HepG2 (cell line): ENCODE results near the gene RAB33B.

ENCODE experiments used
- MBD4 ChIP-seq: IDR thresholded peaks from 2 replicates; pipeline ENCODE4 v1.6.1; 2012; ENCODE audit warnings: low read length, inconsistent platforms, borderline replicate concordance
- MED13 ChIP-seq: sonication (generic); formaldehyde crosslinking; IDR thresholded peaks from 2 replicates; pipeline ENCODE4 v1.5.0; 2020; ENCODE audit warnings: missing genetic modification reagents
- NFYB ChIP-seq: sonication (generic); formaldehyde crosslinking; IDR thresholded peaks from 2 replicates; pipeline ENCODE4 v1.4.0; 2020; ENCODE audit warnings: missing genetic modification reagents
- ZNF431 ChIP-seq: sonication (generic); formaldehyde crosslinking; IDR thresholded peaks from 2 replicates; pipeline ENCODE4 v1.9.0; 2022; ENCODE audit warnings: missing genetic modification reagents, low read depth, mild to moderate bottlenecking, borderline replicate concordance

DNA sequence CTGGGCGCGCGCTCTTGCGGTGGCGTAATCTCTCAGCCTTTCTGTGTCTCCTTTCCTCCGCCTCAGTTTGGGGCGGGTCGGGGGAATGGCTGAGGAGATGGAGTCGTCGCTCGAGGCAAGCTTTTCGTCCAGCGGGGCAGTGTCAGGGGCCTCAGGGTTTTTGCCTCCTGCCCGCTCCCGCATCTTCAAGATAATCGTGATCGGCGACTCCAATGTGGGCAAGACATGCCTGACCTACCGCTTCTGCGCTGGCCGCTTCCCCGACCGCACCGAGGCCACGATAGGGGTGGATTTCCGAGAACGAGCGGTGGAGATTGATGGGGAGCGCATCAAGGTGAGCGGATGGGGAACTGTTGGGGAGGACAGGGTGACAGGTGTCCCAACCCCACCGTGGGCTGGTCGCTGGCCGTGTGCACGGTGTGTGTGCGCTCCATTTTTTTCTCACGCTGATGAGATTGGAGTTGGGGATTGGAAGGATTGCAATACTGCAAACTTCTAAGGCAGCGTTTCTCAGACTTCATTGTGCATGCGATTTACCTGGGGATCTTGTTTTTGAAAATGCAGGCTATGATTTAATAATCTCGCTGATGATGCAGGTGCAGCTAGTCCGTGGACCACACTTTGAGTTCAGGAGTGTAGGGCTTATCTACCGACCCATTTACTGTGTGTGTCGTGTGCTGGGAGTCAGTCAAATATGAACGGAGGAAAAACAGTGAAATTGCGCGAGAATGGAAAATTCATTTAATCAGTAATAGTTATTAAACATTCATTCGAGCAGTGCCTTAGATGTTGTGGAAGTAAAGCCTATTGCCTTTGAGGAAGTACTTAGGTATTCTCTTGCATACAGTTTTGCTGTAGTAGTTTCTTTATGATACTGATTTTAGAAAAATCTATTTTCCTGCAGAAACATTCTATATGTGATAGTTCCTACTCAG, at the start of gene RAB33B:
- TF ChIP-seq ZNF431: no peak; the same call in 1 of the 2 replicates
- TF ChIP-seq MED13 (CRISPR knock-in tag): no peak
- no peak for TF ChIP-seq MBD4
- TF ChIP-seq NFYB (CRISPR knock-in tag): no peak; the same call in 1 of the 2 replicates
